HG03025 (cell line): ENCODE results near the gene GALNT10.

ENCODE experiments used
- ATAC-seq: cut with Tn5 transposase; IDR thresholded peaks from one replicate; pipeline ENCODE4 v1.9.1; 2021; ENCODE audit warnings: mild to moderate bottlenecking, moderate library complexity; ENCODE audit not compliant: unreplicated experiment, low FRiP score

Gene GALNT10

GRCh38 chr5:154393850-154394249 lies 203.3 kb downstream of the GALNT10 start:
- no peak for ATAC-seq

- ATAC-seq: no peak
These were observed 203.8 kb downstream of the GALNT10 start for GRCh38 chr5:154394307-154394706.

DNA sequence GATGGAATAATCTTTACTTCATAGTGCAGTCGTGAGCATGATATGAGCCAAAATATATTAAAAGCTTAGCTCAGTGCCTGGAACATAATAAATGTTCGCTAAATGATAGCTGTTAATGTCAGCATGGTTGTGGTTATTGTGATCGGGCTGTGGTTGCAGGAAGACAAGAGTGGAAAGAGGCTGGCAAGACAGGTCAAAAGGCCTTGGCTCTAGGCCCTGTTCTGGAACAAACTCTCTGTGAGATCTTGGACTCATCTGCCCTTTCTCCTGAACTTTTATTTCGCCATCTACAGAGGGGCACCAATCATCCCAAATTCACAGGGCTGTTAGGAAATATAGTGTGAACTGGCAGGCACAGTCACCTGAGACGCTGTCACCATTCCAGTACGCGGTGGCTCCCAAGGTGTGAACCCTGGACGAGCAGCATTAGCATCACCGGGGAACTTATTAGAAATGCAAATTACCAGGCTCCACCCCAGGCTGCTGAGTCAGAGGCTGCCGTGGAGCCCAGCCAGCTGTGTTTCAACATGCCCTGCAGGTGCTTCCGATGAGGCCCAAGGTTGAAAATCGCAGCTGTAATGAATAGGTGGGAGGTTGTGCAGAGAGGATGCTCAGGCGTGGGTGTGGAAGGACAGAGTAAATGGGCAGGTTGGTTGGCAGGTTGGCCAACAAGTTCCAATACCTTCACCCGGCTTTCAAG lies 205.0 kb downstream of the GALNT10 start:
- peak; percentile 76 for ATAC-seq

DNA sequence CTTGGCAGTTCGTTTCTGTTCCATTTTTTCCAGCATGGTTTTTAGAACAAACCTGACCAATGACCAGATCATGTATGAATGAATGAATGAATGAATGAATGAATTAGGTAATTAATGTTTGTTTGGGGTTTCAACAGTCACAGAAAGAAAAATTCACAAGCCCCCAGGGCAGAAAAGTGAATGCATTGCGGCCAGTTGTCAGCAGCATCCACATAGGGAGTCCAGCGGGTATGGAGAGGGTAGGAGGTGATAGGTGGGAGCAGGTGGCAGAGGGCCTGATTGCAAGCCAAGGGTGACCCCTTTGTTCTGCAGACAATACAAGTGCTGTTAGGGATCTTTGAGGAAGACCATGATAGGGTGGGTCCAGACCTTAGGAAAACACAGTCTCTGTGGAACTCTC lies 205.6 kb downstream of the GALNT10 start:
- no peak for ATAC-seq

DNA sequence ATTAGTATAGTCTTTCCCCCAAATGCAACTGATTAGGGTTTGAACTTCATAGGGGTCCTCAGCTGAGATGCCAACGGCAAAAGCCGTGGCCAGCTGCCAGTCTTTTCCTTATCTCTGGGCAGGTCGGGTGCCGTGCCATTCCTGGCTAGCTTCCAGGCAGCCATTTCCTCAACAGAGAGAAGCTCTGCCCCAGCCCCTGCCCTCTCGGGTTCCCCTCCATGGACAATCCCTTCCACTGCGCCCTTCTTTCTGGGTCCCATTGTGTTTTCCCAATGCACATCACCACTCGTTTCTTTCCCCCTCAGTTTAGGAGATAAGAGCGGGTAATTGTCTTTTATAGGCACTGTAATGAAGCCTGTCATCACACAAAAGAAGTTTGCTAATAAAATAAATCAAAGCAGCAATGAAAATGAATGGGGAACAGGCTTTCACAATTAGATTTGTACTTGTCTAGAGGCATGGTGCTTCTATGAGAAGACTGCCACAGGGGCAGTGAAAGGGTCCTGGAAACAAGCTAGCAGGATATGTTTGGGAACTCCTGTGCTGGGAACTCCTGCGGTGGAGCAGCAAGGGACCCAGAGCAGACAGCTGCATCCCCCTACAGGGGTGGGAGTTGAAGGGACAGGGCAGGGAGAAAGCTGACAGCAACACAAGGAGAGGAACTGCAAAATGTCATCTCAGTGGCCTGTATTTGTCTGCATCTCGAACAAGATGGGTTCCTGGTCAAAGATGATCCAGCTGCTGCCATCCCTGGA lies 207.3 kb downstream of the GALNT10 start:
- no peak for ATAC-seq

GRCh38 chr5:154400678-154401077 lies 210.1 kb downstream of the GALNT10 start:
- no peak for ATAC-seq

DNA sequence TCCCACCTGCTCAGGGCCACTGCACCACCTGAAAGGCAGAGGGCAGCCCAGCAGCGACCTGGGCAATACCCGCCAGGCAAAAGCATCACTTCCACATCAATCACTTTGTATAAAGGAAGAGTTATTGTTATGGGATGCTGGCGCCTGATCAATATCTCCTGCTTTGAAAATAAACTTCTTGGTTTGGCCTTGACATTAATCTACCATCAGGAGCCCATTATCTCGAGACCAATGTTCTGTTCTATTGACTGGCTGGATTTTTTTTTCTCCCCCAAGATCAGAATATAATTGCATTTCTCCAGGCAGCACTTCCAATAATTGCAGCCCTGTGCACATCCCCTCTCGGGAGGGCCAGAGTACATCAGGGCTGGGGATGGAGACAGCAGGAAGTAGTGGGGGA lies 210.8 kb downstream of the GALNT10 start:
- ATAC-seq: no peak

GRCh38 chr5:154401931-154402330 lies 211.4 kb downstream of the GALNT10 start:
- no peak for ATAC-seq

DNA sequence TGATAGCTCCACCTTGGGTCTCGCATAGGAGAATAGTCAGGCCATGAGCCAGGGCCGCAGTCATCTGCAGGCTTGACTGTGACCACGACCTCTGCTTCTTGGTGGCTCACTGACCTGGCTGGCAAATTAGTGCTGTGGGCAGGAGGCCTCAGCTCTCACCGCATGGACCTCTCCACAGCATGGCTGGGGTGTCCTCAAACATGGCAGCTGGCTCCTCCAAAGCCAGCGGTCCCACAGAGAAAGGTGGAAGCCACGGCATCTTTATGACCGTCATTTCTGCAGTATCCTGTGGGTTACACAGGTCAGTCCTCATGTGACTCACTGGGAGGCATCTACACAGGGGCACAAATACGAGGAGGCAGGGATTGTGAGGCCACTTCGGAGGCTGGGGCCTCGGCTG lies 212.1 kb downstream of the GALNT10 start:
- no peak for ATAC-seq

DNA sequence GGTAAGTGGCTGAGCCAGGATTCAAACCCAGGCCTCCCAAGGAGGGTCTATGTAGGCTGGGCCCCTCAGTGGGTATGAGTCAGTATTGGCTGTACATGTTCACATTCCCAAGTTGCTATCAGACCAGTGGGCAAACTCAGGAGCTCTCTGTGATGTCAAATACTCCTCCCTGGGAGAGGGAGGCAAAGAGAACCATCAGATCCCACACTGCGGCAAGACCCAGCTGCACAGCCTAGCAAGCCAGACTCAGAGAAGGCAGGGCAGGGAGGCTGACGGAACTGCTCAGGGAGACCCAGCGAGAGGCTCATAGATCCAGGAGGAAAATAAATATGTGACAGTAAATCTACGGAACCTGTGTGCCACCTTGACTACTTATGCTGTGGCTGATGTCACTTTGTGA lies 212.7 kb downstream of the GALNT10 start:
- ATAC-seq: no peak

DNA sequence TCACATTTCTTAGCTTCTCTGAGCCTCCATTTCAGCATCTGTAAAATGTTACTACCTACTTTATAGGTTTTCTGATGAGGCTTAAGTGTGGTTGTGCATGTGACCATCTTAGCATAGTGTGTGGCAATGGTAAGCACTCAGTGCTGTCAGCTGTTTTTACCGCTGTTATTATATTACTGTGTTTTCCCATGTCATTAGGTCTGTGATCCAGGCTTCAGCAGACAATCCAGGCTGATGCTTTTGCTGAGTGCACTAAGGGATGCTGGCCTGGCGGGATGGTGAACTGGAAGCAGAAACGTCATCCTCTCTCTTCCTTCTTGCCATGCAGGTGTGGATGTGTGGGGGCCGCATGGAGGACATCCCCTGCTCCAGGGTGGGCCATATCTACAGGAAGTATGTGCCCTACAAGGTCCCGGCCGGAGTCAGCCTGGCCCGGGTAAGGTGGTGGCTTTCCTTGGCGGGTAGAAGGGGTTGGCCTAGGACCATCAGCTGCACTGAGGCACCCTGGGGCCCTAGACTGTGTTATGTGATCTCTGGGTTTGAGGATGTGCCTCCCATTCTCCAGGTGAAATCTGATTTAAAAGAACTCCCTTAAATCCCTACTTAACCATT lies 213.3 kb downstream of the GALNT10 start:
- no peak for ATAC-seq

DNA sequence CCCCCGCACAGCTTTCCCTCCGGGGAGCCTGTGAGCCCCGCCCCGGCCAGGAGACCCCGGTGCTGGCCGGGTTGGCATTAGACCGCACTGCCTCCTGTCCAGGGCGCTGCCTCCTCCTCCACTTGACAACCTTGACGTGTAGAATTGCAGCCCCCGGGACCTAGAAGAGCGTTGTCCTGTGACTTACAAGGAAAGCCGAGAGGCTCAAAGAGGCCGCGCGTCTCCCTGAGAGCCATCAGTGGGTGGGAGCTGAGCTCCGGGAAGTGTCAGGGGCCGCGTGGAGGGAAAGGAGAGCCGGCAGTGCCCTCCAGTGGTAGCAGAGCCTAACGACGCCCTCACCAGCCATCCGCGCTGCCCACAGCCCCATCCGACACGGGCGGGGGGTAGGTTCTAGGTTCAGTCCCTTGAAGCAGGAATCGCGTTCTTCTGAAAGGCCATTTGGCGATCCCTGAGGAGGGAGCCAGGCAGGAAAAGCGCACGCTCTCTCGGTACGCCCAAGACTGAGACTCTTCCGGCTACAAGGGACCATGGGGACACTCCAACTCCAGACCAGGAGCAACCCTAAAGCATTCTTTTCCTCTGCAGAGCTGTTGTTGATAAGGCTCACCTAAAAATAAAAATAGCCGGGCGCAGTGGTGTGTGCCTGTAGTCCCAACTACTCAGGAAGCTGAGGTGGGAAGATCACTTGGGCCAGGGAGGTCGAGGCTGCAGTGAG lies 214.7 kb downstream of the GALNT10 start:
- peak; percentile 84 for ATAC-seq

DNA sequence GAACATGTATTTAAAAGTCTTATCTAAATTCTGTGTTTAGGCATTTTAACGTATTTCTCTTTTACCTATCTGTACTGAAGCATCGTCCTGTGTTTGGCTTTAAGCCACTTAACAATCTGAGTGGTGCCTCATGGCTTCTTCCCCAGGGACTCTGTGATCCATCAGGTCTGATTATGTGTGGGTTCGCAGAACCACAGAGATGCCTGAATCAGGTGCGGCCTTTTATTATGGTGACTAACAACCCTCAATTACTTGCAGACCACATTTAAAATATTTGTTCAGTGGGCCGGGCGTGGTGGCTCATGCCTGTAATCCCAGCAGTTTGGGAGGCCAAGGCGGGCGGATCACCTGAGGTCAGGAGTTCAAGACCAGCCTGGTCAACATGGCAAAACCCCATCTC lies 215.7 kb downstream of the GALNT10 start:
- ATAC-seq: no peak

GRCh38 chr5:154406826-154407225 lies 216.3 kb downstream of the GALNT10 start:
- no peak for ATAC-seq

GRCh38 chr5:154408811-154409210 lies 218.3 kb downstream of the GALNT10 start:
- ATAC-seq: no peak

GRCh38 chr5:154409230-154409840 lies 218.8 kb downstream of the GALNT10 start:
- no peak for ATAC-seq

- no peak for ATAC-seq
These were observed 219.5 kb downstream of the GALNT10 start for GRCh38 chr5:154410008-154410407.

GRCh38 chr5:154410786-154411185 lies 220.3 kb downstream of the GALNT10 start:
- no peak for ATAC-seq

GRCh38 chr5:154411338-154411737 lies 220.8 kb downstream of the GALNT10 start:
- ATAC-seq: no peak

GRCh38 chr5:154412316-154412715 lies 221.8 kb downstream of the GALNT10 start:
- no peak for ATAC-seq

DNA sequence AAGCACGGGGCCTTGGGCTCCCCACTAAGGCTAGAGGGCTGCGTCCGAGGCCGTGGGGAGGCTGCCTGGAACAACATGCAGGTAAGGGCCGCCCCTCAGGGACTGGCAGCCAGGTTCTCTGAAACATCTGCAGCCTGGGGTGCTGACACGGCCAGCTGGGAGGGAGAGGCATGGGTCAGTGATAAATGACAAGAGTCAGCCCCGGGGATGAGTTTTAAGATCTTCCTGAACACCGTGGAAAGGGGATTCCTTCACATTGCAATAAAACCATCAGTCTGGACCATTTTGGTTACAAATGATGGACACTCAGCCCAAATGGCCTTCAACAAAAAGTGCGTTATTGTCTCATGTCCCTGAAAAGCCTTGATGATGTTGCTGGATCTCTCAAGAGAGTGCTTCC lies 222.4 kb downstream of the GALNT10 start:
- no peak for ATAC-seq
